ENCODE results near the gene CT45A5.
"Not testable (repeated sequence)": the region's sequence is repeated elsewhere in the genome, so short reads cannot be mapped to it uniquely, and the experiment has no call there.

DNA sequence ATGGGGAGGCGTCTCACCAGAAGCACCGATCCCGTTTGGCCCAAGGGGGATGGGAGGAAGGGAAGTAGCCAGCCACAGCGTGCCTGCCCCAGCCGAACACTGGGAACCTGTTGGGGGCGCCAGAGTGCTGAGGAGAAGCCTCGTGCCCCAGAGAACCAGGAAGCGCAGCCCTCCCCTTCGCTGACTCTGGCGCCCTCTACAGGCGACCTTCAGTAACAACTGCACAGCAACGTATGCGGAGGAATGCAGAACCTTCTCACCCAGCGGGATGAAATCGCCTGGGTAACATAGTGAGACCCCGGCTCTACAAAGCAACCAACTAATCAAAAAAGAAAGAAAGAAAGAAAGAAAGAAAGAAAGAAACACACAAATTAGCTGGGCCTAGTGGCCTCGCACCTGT, 17.2 kb downstream of the CT45A5 start, which contains the start of gene CT45A3:
- not testable (repeated sequence) for TF ChIP-seq YY1 (IDR thresholded peaks at IDR 0.05; ENCODE audit: insufficient read depth, insufficient read length); ZNF274 (IDR thresholded peaks at IDR 0.05; ENCODE audit: low read depth, low read length); SUZ12 (IDR thresholded peaks at IDR 0.05; ENCODE audit: extremely low read depth, insufficient read depth, insufficient read length)

Measured in NT2/D1 (cell line).